ENCODE data around the gene TH. TPM values are rescaled to one million over a fixed set of nuclear protein-coding genes. Genes with fewer than 3 reads are reported as not detected.

The TH gene
- total and polyA plus RNA-seq, 2 of the 4 experiments (the other 2 are of a cell fraction) = 0.10 TPM; not detected in 1

GRCh38 chr11:2146051-2146450 lies 25.6 kb downstream of the TH start:
- Histone ChIP-seq H2BK5ac (ENCODE audit: low read depth, low read length, poor library complexity, severe bottlenecking) (no peak overlapping the region), H4K91ac (ENCODE audit: insufficient read depth, low read depth, low read length) (no peak overlapping the region), H2BK20ac (ENCODE audit: low read depth, low read length) (no peak overlapping the region), H4K8ac (ENCODE audit: low read depth in 2 of 2, low read length in 2 of 2) (no peak overlapping the region), H3K56ac (ENCODE audit: extremely low read depth, insufficient read depth, low read length) (no peak overlapping the region), H2BK15ac (ENCODE audit: low read depth, low read length) (no peak overlapping the region), H2BK120ac (ENCODE audit: low read depth, low read length) (no peak overlapping the region), H4K20me1 (ENCODE audit: insufficient read depth, low read length) (peaks cover 6% of the 10 kb centered on the region; the same call in 1 of the 2 replicates), H3K4me2 (ENCODE audit: low read depth, low read length) (no peak overlapping the region), H3K14ac (replicated peaks; ENCODE audit: low read depth, low read length) (no peak overlapping the region), H3K4me3 (ENCODE audit: insufficient read depth, low read depth, low read length) (no peak overlapping the region), H3K23ac (ENCODE audit: low read depth, low read length) (no peak overlapping the region), H3K9ac (ENCODE audit: low read depth, low read length) (no peak overlapping the region), H3K36me3 (ENCODE audit: control insufficient read depth, insufficient read depth, low read length) (no peaks in the 10 kb centered on the region), H3K18ac (ENCODE audit: low read depth, low read length) (no peak overlapping the region), H3K9me3 (ENCODE audit: control insufficient read depth, insufficient read depth, low read length) (no peaks in the 10 kb centered on the region), H4K5ac (ENCODE audit: low read depth, low read length) (no peak overlapping the region), H3K27ac (ENCODE audit: insufficient read depth, low read length) (no peak overlapping the region), H3K4me1 (ENCODE audit: control insufficient read depth, insufficient read depth, low read length) (peaks cover 2% of the 10 kb centered on the region; the same call in 1 of the 2 replicates), H2AFZ (replicated peaks; ENCODE audit: low read length, poor library complexity) (no peak overlapping the region), H2AK5ac (ENCODE audit: low read depth, low read length) (no peak overlapping the region), H3K27me3 (ENCODE audit: control insufficient read depth, insufficient read depth, low read length) (peaks cover 95% of the 10 kb centered on the region), H3K79me1 (ENCODE audit: low read depth in 1 of 2, low read length in 2 of 2) (no peaks in the 10 kb centered on the region), H2AK9ac (replicated peaks; ENCODE audit: low read depth, low read length, poor library complexity) (no peak overlapping the region), H3K9me1 (ENCODE audit: insufficient read depth, low read length) (no peaks in the 10 kb centered on the region), H3K4ac (ENCODE audit: low read depth, low read length) (no peak overlapping the region)
- TF ChIP-seq CEBPB (IDR thresholded peaks at IDR 0.05; ENCODE audit: low read depth, low read length) (no peak), MXI1 (IDR thresholded peaks at IDR 0.05; ENCODE audit: borderline replicate concordance, low read depth, low read length) (no peak), USF2 (IDR thresholded peaks at IDR 0.05; ENCODE audit: low read depth, low read length) (no peak), BHLHE40 (IDR thresholded peaks at IDR 0.05; ENCODE audit: low read depth, low read length) (no peak), RFX5 (IDR thresholded peaks at IDR 0.05; ENCODE audit: low read depth, low read length) (no peak), NFE2L2 (IDR thresholded peaks at IDR 0.05; ENCODE audit: low read depth, low read length) (no peak), RCOR1 (IDR thresholded peaks at IDR 0.05; ENCODE audit: insufficient replicate concordance, low read length) (no peak), POLR2A (IDR thresholded peaks at IDR 0.05; ENCODE audit: low read depth, low read length) (no peak), RAD21 (IDR thresholded peaks at IDR 0.05; ENCODE audit: low read length) (no peak), MAZ (IDR thresholded peaks at IDR 0.05; ENCODE audit: borderline replicate concordance, low read depth, low read length) (no peak), FOS (IDR thresholded peaks at IDR 0.05; ENCODE audit: low read depth, low read length) (no peak), SMC3 (IDR thresholded peaks at IDR 0.05; ENCODE audit: low read depth, low read length) (no peak), CHD1 (IDR thresholded peaks at IDR 0.05; ENCODE audit: low read depth, low read length) (no peak), MAFK (IDR thresholded peaks at IDR 0.05; ENCODE audit: low read depth, low read length) (no peak), CTCF (conservative IDR thresholded peaks at IDR 0.05; ENCODE audit: low read depth, low read length) (no peak)
- TF ChIP-seq, protein P1, sequence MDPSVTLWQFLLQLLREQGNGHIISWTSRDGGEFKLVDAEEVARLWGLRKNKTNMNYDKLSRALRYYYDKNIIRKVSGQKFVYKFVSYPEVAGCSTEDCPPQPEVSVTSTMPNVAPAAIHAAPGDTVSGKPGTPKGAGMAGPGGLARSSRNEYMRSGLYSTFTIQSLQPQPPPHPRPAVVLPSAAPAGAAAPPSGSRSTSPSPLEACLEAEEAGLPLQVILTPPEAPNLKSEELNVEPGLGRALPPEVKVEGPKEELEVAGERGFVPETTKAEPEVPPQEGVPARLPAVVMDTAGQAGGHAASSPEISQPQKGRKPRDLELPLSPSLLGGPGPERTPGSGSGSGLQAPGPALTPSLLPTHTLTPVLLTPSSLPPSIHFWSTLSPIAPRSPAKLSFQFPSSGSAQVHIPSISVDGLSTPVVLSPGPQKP (IDR thresholded peaks at IDR 0.05; ENCODE audit: borderline replicate concordance, low read depth, low read length) = no peak
- BruUV-seq (replicated peaks) = no TSS peak
- DNase-seq (no peak), ATAC-seq (ENCODE audit: low read depth) (no peak)
- CTCF ChIA-PET = no interaction called here
- dilution Hi-C loops (cut with HindIII; ENCODE audit: low sequenced_read_pairs, unreplicated experiment) = no loop called here
- intact Hi-C loops (cut with micrococcal nuclease) = no loop called here
- in situ Hi-C loops (cut with MboI; ENCODE audit: low sequenced_read_pairs) = no loop called here
- WGBS, 2 experiments (ENCODE audit: extremely low coverage in 2 of 2, insufficient read length in 1 of 2) = 40% methylated on average over 1 of the region's 19 CpGs; no CpG with 5 or more reads in 1 of the 2 experiments
- POLR2A ChIA-PET (ENCODE audit: unreplicated experiment) = no interaction called here
